ENCODE measurements around the gene DEF6. TPM values are rescaled to one million over a fixed set of nuclear protein-coding genes. Genes with fewer than 3 reads are reported as not detected.

DEF6 gene
- total RNA-seq, 1 donor from 2014 or later, result 5.9 TPM

GRCh38 chr6:35311390-35312075 is 13.9 kb downstream of the DEF6 start:
- Mint-ChIP-seq H3K36me3 (ENCODE audit: insufficient read depth) (no peaks in the 10 kb centered on the region), H3K4me1 (ENCODE audit: low read depth) (no peaks in the 10 kb centered on the region), H3K9me3 (ENCODE audit: low read depth) (no peaks in the 10 kb centered on the region), H3K4me3 (ENCODE audit: low read depth) (no peak overlapping the region), H3K27me3 (peaks cover 19% of the 10 kb centered on the region), H3K27ac (no peak overlapping the region)
- no peak for TF ChIP-seq CTCF (IDR thresholded peaks at IDR 0.05; ENCODE audit: unreplicated experiment)
- no peak for DNase-seq (ENCODE audit: low spot score, unreplicated experiment)

- no peak overlapping the region for H3K4me3 Mint-ChIP-seq (ENCODE audit: low read depth)
- H3K36me3 Mint-ChIP-seq (ENCODE audit: insufficient read depth), result no peaks in the 10 kb centered on the region
- TF ChIP-seq CTCF (IDR thresholded peaks at IDR 0.05; ENCODE audit: unreplicated experiment), result no peak
- DNase-seq (ENCODE audit: low spot score, unreplicated experiment), result no peak
- H3K27ac Mint-ChIP-seq, result no peak overlapping the region
- H3K9me3 Mint-ChIP-seq (ENCODE audit: low read depth), result no peaks in the 10 kb centered on the region
- peaks cover 26% of the 10 kb centered on the region for H3K27me3 Mint-ChIP-seq
- no peaks in the 10 kb centered on the region for H3K4me1 Mint-ChIP-seq (ENCODE audit: low read depth)
Measured at GRCh38 chr6:35312076-35312800, 14.6 kb downstream of the DEF6 start.

GRCh38 chr6:35312807-35313206 is 15.2 kb downstream of the DEF6 start:
- H3K27me3 Mint-ChIP-seq, result peaks cover 30% of the 10 kb centered on the region
- no peak for TF ChIP-seq CTCF (IDR thresholded peaks at IDR 0.05; ENCODE audit: unreplicated experiment)
- no peak overlapping the region for H3K4me3 Mint-ChIP-seq (ENCODE audit: low read depth)
- DNase-seq (ENCODE audit: low spot score, unreplicated experiment), result no peak
- H3K9me3 Mint-ChIP-seq (ENCODE audit: low read depth), result no peaks in the 10 kb centered on the region
- no peaks in the 10 kb centered on the region for H3K36me3 Mint-ChIP-seq (ENCODE audit: insufficient read depth)
- peaks cover 5% of the 10 kb centered on the region for H3K4me1 Mint-ChIP-seq (ENCODE audit: low read depth)
- H3K27ac Mint-ChIP-seq, result no peak overlapping the region

- peaks cover 33% of the 10 kb centered on the region for H3K27me3 Mint-ChIP-seq
- H3K4me1 Mint-ChIP-seq (ENCODE audit: low read depth), result peaks cover 13% of the 10 kb centered on the region
- no peak for TF ChIP-seq CTCF (IDR thresholded peaks at IDR 0.05; ENCODE audit: unreplicated experiment)
- H3K27ac Mint-ChIP-seq, result peak overlapping the region; percentile 22
- no peaks in the 10 kb centered on the region for H3K9me3 Mint-ChIP-seq (ENCODE audit: low read depth)
- H3K4me3 Mint-ChIP-seq (ENCODE audit: low read depth), result peak overlapping the region; percentile 84
- H3K36me3 Mint-ChIP-seq (ENCODE audit: insufficient read depth), result peaks cover 1% of the 10 kb centered on the region
- no peak for DNase-seq (ENCODE audit: low spot score, unreplicated experiment)
Measured at GRCh38 chr6:35317483-35318195, 20.0 kb downstream of the DEF6 start.

Measured in progenitor cell of endocrine pancreas (in vitro differentiated cells).